ENCODE results near the gene JAZF1.

Gene JAZF1

DNA sequence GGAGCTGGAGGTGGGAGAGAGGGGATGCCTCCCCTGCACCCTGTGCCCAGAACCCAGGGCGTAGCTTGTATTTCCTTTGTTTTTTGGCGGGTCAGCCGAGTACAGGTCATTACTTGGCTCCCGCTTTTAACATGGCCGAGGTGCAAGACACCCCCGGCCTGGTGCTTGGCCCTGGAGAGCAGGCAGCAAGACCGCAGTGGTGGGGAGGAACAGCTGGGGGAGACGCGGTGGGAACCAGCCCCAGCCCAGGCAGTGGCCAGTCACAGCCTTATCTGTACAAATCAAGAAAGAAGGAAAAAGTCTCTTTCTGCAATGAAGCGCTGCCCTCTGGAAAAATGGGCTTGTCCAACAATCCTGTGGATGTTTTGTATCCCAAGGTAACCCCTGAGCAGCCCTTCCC is 341.5 kb downstream of the JAZF1 start:
- TF ChIP-seq, protein P1, sequence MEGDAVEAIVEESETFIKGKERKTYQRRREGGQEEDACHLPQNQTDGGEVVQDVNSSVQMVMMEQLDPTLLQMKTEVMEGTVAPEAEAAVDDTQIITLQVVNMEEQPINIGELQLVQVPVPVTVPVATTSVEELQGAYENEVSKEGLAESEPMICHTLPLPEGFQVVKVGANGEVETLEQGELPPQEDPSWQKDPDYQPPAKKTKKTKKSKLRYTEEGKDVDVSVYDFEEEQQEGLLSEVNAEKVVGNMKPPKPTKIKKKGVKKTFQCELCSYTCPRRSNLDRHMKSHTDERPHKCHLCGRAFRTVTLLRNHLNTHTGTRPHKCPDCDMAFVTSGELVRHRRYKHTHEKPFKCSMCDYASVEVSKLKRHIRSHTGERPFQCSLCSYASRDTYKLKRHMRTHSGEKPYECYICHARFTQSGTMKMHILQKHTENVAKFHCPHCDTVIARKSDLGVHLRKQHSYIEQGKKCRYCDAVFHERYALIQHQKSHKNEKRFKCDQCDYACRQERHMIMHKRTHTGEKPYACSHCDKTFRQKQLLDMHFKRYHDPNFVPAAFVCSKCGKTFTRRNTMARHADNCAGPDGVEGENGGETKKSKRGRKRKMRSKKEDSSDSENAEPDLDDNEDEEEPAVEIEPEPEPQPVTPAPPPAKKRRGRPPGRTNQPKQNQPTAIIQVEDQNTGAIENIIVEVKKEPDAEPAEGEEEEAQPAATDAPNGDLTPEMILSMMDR (IDR thresholded peaks at IDR 0.05), result no peak
- Histone ChIP-seq H3K4me3 (ENCODE audit: low read depth in 1 of 2, low read length in 1 of 2) (no peak overlapping the region), H3K36me3 (peaks cover 54% of the 10 kb centered on the region), H3K4me1 (ENCODE audit: control insufficient read depth in 1 of 2, insufficient read depth in 1 of 2, low read depth in 1 of 2, low read length in 1 of 2) (no peaks in the 10 kb centered on the region), H3K27ac (no peak overlapping the region), H3K27me3 (no peaks in the 10 kb centered on the region), H3K9me3 (no peaks in the 10 kb centered on the region)

DNA sequence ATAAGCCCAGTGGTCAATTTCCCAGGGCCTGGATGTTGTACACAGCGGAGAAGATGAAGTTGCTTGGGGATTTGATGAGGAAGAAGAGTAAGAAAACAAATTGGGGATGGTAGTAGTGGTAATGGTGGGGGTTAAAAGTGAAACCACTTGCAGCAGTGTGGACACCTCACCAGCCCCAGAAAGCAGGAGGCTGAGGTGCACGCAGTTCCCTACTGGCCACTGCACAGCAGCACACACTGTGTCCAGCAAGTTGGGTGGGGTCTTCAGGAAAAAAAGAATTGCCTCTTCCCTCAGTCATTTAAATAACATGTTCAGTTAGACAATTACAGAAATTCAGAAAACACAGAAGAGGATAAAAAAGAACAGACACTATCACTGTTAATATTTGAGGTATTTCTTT is 344.1 kb downstream of the JAZF1 start:
- Histone ChIP-seq H3K9me3 (no peaks in the 10 kb centered on the region), H3K36me3 (peaks cover 79% of the 10 kb centered on the region)
- TF ChIP-seq, protein P1 (IDR thresholded peaks at IDR 0.05), result no peak

DNA sequence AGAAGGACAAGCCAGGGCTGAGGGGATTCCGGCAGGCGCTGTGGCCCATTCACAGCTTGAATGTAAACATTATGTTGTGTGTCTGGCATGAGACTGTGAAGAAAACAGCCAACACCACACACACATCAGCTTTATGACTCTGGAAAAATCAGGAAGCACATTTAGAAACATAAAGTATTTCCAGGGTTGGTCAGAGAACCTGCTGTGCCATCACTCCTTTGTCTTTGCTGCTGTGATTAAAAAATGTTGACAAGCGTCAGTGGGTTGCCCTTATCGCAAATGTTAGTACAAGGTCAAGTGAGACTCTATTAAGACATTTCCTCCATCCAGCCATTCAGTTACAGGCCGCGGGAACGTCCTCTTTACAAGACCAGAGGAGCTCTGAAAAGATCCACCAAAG is 345.2 kb downstream of the JAZF1 start:
- H3K27ac ChIP-seq, result no peak overlapping the region

More for the DNA sequence above, 344.1 kb downstream of the JAZF1 start:
- H3K4me3 ChIP-seq (ENCODE audit: low read depth in 1 of 2, low read length in 1 of 2), result no peak overlapping the region
- H3K27me3 ChIP-seq, result no peaks in the 10 kb centered on the region
- H3K4me1 ChIP-seq (ENCODE audit: control insufficient read depth in 1 of 2, insufficient read depth in 1 of 2, low read depth in 1 of 2, low read length in 1 of 2), result no peaks in the 10 kb centered on the region
- H3K27ac ChIP-seq, result no peak overlapping the region

GRCh38 chr7:27834179-27834921 is 346.2 kb downstream of the JAZF1 start:
- no peaks in the 10 kb centered on the region for H3K27me3 ChIP-seq
- TF ChIP-seq, protein P1 (IDR thresholded peaks at IDR 0.05), result no peak

More for the DNA sequence above, 345.2 kb downstream of the JAZF1 start:
- Histone ChIP-seq H3K9me3 (no peaks in the 10 kb centered on the region), H3K36me3 (peaks cover 84% of the 10 kb centered on the region), H3K27me3 (no peaks in the 10 kb centered on the region), H3K4me1 (ENCODE audit: control insufficient read depth in 1 of 2, insufficient read depth in 1 of 2, low read depth in 1 of 2, low read length in 1 of 2) (no peaks in the 10 kb centered on the region), H3K4me3 (ENCODE audit: low read depth in 1 of 2, low read length in 1 of 2) (no peak overlapping the region)
- TF ChIP-seq, protein P1 (IDR thresholded peaks at IDR 0.05), result no peak

GRCh38 chr7:27826357-27826756 is 354.2 kb downstream of the JAZF1 start:
- TF ChIP-seq, protein P1 (IDR thresholded peaks at IDR 0.05), result no peak
- no peak overlapping the region for H3K4me3 ChIP-seq (ENCODE audit: low read depth in 1 of 2, low read length in 1 of 2)
- H3K36me3 ChIP-seq, result peaks cover 71% of the 10 kb centered on the region
- H3K9me3 ChIP-seq, result no peaks in the 10 kb centered on the region
- H3K27me3 ChIP-seq, result no peaks in the 10 kb centered on the region
- no peaks in the 10 kb centered on the region for H3K4me1 ChIP-seq (ENCODE audit: control insufficient read depth in 1 of 2, insufficient read depth in 1 of 2, low read depth in 1 of 2, low read length in 1 of 2)
- H3K27ac ChIP-seq, result no peak overlapping the region

More at GRCh38 chr7:27834179-27834921, 346.2 kb downstream of the JAZF1 start:
- H3K27ac ChIP-seq, result no peak overlapping the region
- peaks cover 84% of the 10 kb centered on the region for H3K36me3 ChIP-seq
- no peaks in the 10 kb centered on the region for H3K9me3 ChIP-seq
- no peak overlapping the region for H3K4me3 ChIP-seq (ENCODE audit: low read depth in 1 of 2, low read length in 1 of 2)
- H3K4me1 ChIP-seq (ENCODE audit: control insufficient read depth in 1 of 2, insufficient read depth in 1 of 2, low read depth in 1 of 2, low read length in 1 of 2), result no peaks in the 10 kb centered on the region
